ENCODE results near the gene STK38. TPM values are rescaled to one million over a fixed set of nuclear protein-coding genes. Genes with fewer than 3 reads are reported as not detected.

Gene STK38
- total and polyA plus RNA-seq, 9 of the 15 experiments (the other 6 are each of a cell fraction or from before 2014, with no cell fraction given): 5.7 to 28.7 (median 19.5) TPM

DNA sequence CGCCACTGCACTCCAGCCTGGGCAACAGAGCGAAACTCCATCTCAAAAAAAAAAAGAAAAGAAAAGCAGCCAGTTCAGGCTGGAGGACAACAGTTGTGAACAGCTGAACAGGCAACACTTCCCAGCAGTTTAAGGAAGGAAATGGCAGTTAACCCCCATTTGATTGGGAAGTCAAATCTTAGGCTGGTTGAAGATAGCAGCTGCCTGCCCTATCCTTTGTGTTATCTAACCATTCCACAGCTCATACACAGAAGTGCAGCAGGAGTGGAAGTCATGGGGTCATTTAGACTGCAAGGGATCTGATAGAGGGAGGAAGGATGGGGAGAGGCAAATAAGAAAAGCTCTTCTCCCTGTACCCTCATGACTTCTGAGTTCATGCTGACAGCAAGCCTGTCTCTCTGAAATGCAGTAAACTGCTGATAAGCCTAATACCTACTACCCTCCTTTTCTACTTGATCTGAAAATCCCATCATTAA lies 69.2 kb downstream of the STK38 start (continued):
- no peak for TF ChIP-seq ZFX (CRISPR knock-in tag; IDR thresholded peaks at IDR 0.05)

DNA sequence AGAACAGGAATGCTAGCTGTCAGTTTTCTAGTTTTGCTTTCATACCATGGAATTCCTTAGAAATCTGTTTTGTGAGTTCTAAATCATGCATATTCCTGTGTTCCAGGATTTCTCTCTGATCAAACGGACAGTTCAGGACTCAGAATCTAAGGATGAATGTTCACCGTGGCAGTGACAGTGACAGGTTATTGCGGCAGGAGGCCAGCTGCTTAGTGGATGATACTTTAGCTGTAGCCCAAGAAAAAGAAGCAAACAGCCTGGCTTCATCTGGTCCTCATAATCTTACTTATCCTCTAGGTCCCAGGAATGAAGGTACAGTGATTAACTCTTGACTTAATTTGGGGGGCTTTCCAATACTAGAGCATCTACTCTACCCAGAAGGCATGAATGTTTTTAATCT lies 77.3 kb downstream of the STK38 start:
- FAIRE-seq (no peak), ATAC-seq (no peak), DNase-seq (ENCODE audit: extremely low read depth in 1 of 4, low spot score in 3 of 4) (no peak)
- WGBS (ENCODE audit: insufficient coverage, low coverage, missing lambda C conversion rate): 90% methylated on average over 3 of the region's 3 CpGs
- no peaks in the 10 kb centered on the region for H3K4me1 ChIP-seq (replicated peaks in 1 of 2; ENCODE audit: control insufficient read depth in 2 of 2, insufficient read depth in 2 of 2, low read length in 2 of 2)
- no peak overlapping the region for H3K27ac ChIP-seq (ENCODE audit: extremely low read depth, low read depth, low read length)
- no peak overlapping the region for H3K4me3 ChIP-seq
- no peaks in the 10 kb centered on the region for H3K27me3 ChIP-seq (ENCODE audit: control insufficient read depth in 2 of 2, insufficient read depth in 2 of 2, low read length in 2 of 2)
- no peaks in the 10 kb centered on the region for H4K20me1 ChIP-seq (replicated peaks; ENCODE audit: control insufficient read depth, insufficient read depth, low read length)
- POLR2A ChIA-PET: interaction anchor here (0.9 to 3.2 kb wide), 3 partner anchors 15 to 89 kb away, joined by 3 to 11 read pairs (median 4); no protein-coding TSS in a partner anchor
- in situ Hi-C loops (cut with MboI) (no loop called here), intact Hi-C loops (cut with micrococcal nuclease) (no loop called here)
- H2AFZ ChIP-seq (ENCODE audit: low read depth, low read length): no peak overlapping the region
- H3K9ac ChIP-seq (ENCODE audit: insufficient read depth in 1 of 2, low read depth in 2 of 2, low read length in 2 of 2): no peak overlapping the region
- H3K9me1 ChIP-seq (ENCODE audit: control insufficient read depth, insufficient read depth, low read length): no peaks in the 10 kb centered on the region
- peaks cover 47% of the 10 kb centered on the region for H3K79me2 ChIP-seq (ENCODE audit: control insufficient read depth, insufficient read depth, low read length)
- CTCF ChIA-PET (ENCODE audit: low intra/inter-chr PET ratio): interaction anchor here (0.6 kb wide), 1 partner anchor 65 kb away, joined by 3 read pairs; no protein-coding TSS in a partner anchor
- BruUV-seq (replicated peaks): TSS peak; percentile 14
- no peak for TF ChIP-seq ZNF354B (CRISPR knock-in tag; IDR thresholded peaks at IDR 0.05)
- TF ChIP-seq, protein P1, sequence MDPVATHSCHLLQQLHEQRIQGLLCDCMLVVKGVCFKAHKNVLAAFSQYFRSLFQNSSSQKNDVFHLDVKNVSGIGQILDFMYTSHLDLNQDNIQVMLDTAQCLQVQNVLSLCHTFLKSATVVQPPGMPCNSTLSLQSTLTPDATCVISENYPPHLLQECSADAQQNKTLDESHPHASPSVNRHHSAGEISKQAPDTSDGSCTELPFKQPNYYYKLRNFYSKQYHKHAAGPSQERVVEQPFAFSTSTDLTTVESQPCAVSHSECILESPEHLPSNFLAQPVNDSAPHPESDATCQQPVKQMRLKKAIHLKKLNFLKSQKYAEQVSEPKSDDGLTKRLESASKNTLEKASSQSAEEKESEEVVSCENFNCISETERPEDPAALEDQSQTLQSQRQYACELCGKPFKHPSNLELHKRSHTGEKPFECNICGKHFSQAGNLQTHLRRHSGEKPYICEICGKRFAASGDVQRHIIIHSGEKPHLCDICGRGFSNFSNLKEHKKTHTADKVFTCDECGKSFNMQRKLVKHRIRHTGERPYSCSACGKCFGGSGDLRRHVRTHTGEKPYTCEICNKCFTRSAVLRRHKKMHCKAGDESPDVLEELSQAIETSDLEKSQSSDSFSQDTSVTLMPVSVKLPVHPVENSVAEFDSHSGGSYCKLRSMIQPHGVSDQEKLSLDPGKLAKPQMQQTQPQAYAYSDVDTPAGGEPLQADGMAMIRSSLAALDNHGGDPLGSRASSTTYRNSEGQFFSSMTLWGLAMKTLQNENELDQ (CRISPR knock-in tag; IDR thresholded peaks at IDR 0.05; ENCODE audit: borderline replicate concordance): no peak
- TF ChIP-seq ERF (CRISPR knock-in tag; IDR thresholded peaks at IDR 0.05): no peak
- TF ChIP-seq SMAD3 (CRISPR knock-in tag; conservative IDR thresholded peaks at IDR 0.05): no peak
- no peak for TF ChIP-seq SRF (CRISPR knock-in tag; IDR thresholded peaks at IDR 0.05)
- no peak for TF ChIP-seq ZNF76 (CRISPR knock-in tag; IDR thresholded peaks at IDR 0.05; ENCODE audit: borderline replicate concordance)
- no peak for TF ChIP-seq NRF1 (conservative IDR thresholded peaks at IDR 0.05 in 1 of 2, IDR thresholded peaks at IDR 0.05 in 1 of 2)
- no peak for TF ChIP-seq SPI1 (IDR thresholded peaks at IDR 0.05; ENCODE audit: borderline replicate concordance, low read depth, low read length)
- no peak for TF ChIP-seq RBFOX2 (IDR thresholded peaks at IDR 0.05; ENCODE audit: low read depth, low read length)
- no peak for TF ChIP-seq ILK (tag; IDR thresholded peaks at IDR 0.05; ENCODE audit: borderline replicate concordance, low read depth)
- TF ChIP-seq ZNF561 (CRISPR knock-in tag; conservative IDR thresholded peaks at IDR 0.05): no peak
- no peak for TF ChIP-seq SMARCE1 (IDR thresholded peaks at IDR 0.05)
- TF ChIP-seq ZFP36 (IDR thresholded peaks at IDR 0.05; ENCODE audit: low read depth, low read length, partially characterized antibody): no peak
- no peak for TF ChIP-seq GABPB1 (CRISPR knock-in tag; IDR thresholded peaks at IDR 0.05)
- no peak for TF ChIP-seq ZNF3 (CRISPR knock-in tag; IDR thresholded peaks at IDR 0.05)
- no peak for TF ChIP-seq NFE2 (IDR thresholded peaks at IDR 0.05; ENCODE audit: low read depth)
- no peak for TF ChIP-seq TBP (optimal IDR thresholded peaks at IDR 0.05; ENCODE audit: low read depth, low read length)
- TF ChIP-seq, protein P2, sequence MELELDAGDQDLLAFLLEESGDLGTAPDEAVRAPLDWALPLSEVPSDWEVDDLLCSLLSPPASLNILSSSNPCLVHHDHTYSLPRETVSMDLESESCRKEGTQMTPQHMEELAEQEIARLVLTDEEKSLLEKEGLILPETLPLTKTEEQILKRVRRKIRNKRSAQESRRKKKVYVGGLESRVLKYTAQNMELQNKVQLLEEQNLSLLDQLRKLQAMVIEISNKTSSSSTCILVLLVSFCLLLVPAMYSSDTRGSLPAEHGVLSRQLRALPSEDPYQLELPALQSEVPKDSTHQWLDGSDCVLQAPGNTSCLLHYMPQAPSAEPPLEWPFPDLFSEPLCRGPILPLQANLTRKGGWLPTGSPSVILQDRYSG (tag; conservative IDR thresholded peaks at IDR 0.05; ENCODE audit: low read depth): no peak
- no peak overlapping the region for H3K4me2 ChIP-seq (ENCODE audit: insufficient read depth, low read length)
- H3K36me3 ChIP-seq (ENCODE audit: control insufficient read depth, insufficient read depth, low read length): peaks cover 40% of the 10 kb centered on the region
- H3K9me3 ChIP-seq (replicated peaks; ENCODE audit: control insufficient read depth, insufficient read depth, low read depth, low read length): no peaks in the 10 kb centered on the region

All from K562 (cell line).